ENCODE measurements around the gene RGMB.

The RGMB gene

GRCh38 chr5:98767581-98767980 is 5.9 kb upstream of the RGMB start:
- in situ Hi-C loops (cut with HindIII; ENCODE audit: low sequenced_read_pairs): no loop called here

GRCh38 chr5:98768160-98768959 is 5.1 kb upstream of the RGMB start:
- in situ Hi-C loops (cut with HindIII; ENCODE audit: low sequenced_read_pairs): no loop called here

GRCh38 chr5:98768960-98769209 is 4.6 kb upstream of the RGMB start:
- in situ Hi-C loops (cut with HindIII; ENCODE audit: low sequenced_read_pairs): no loop called here

GRCh38 chr5:98769210-98769958 is 4.1 kb upstream of the RGMB start:
- in situ Hi-C loops (cut with HindIII; ENCODE audit: low sequenced_read_pairs): no loop called here

- in situ Hi-C loops (cut with HindIII; ENCODE audit: low sequenced_read_pairs): no loop called here
Measured at GRCh38 chr5:98769959-98770208, 3.6 kb upstream of the RGMB start.

- in situ Hi-C loops (cut with HindIII; ENCODE audit: low sequenced_read_pairs): no loop called here
Measured at GRCh38 chr5:98770209-98770910, 3.1 kb upstream of the RGMB start.

- in situ Hi-C loops (cut with HindIII; ENCODE audit: low sequenced_read_pairs): no loop called here
Measured at GRCh38 chr5:98770911-98771322, 2.5 kb upstream of the RGMB start.

- in situ Hi-C loops (cut with HindIII; ENCODE audit: low sequenced_read_pairs): no loop called here
Measured at GRCh38 chr5:98771382-98772109, 1.9 kb upstream of the RGMB start.

- in situ Hi-C loops (cut with HindIII; ENCODE audit: low sequenced_read_pairs): no loop called here
Measured at GRCh38 chr5:98772415-98773213, 849 bp upstream of the RGMB start.

GRCh38 chr5:98773214-98773463 is 324 bp upstream of the RGMB start:
- in situ Hi-C loops (cut with HindIII; ENCODE audit: low sequenced_read_pairs): no loop called here

GRCh38 chr5:98774192-98775033 is 950 bp downstream of the RGMB start:
- in situ Hi-C loops (cut with HindIII; ENCODE audit: low sequenced_read_pairs): no loop called here

- in situ Hi-C loops (cut with HindIII; ENCODE audit: low sequenced_read_pairs): no loop called here
Measured at GRCh38 chr5:98775246-98776065, 2.0 kb downstream of the RGMB start.

- in situ Hi-C loops (cut with HindIII; ENCODE audit: low sequenced_read_pairs): no loop called here
Measured at GRCh38 chr5:98776066-98776705, 2.7 kb downstream of the RGMB start.

GRCh38 chr5:98777295-98777694 is 3.8 kb downstream of the RGMB start:
- in situ Hi-C loops (cut with HindIII; ENCODE audit: low sequenced_read_pairs): no loop called here

- in situ Hi-C loops (cut with HindIII; ENCODE audit: low sequenced_read_pairs): no loop called here
Measured at GRCh38 chr5:98779264-98779877, 5.9 kb downstream of the RGMB start.

GRCh38 chr5:98780390-98780789 is 6.9 kb downstream of the RGMB start:
- in situ Hi-C loops (cut with HindIII; ENCODE audit: low sequenced_read_pairs): no loop called here

- in situ Hi-C loops (cut with HindIII; ENCODE audit: low sequenced_read_pairs): no loop called here
Measured at GRCh38 chr5:98781520-98781919, 8.1 kb downstream of the RGMB start.

GRCh38 chr5:98781964-98782363 is 8.5 kb downstream of the RGMB start:
- in situ Hi-C loops (cut with HindIII; ENCODE audit: low sequenced_read_pairs): no loop called here

Data from DLD1 (cell line).